HepG2 (cell line): ENCODE results near the gene OR5K1.

Experiments
- ATF4 ChIP-seq, 2 experiments: fragments of 450-650 bp in 1 of 2; sonication (generic) in 1 of 2; formaldehyde crosslinking; IDR thresholded peaks; 2 replicates each; pipeline versions ENCODE4 v1.5.0 to v1.8.0; 2020 to 2022; ENCODE audit warnings: mild to moderate bottlenecking in 1 of 2, missing genetic modification reagents in 1 of 2
- CTCF ChIP-seq: sonication (generic); formaldehyde crosslinking; IDR thresholded peaks from 2 replicates; pipeline ENCODE4 v1.5.0; 2020; ENCODE audit warnings: mild to moderate bottlenecking, missing genetic modification reagents, moderate library complexity
- EZH2 ChIP-seq: conservative IDR thresholded peaks from 2 replicates; pipeline ENCODE4 v1.6.1; 2012; ENCODE audit warnings: mild to moderate bottlenecking, low read depth, low read length, moderate library complexity
- IRF9 ChIP-seq: sonication (generic); formaldehyde crosslinking; IDR thresholded peaks from 2 replicates; pipeline ENCODE4 v1.8.0; 2022; ENCODE audit warnings: missing genetic modification reagents, mild to moderate bottlenecking, borderline replicate concordance
- ZBTB33 ChIP-seq: sonication (generic); formaldehyde crosslinking; IDR thresholded peaks from 2 replicates; pipeline ENCODE4 v1.4.0; 2020; ENCODE audit warnings: missing genetic modification reagents

- no peak for TF ChIP-seq ATF4 (CRISPR knock-in tag; IDR thresholded peaks at IDR 0.05)
- TF ChIP-seq IRF9 (CRISPR knock-in tag), result no peak
- TF ChIP-seq CTCF (CRISPR knock-in tag), result no peak
- no peak for TF ChIP-seq EZH2
- TF ChIP-seq ZBTB33 (CRISPR knock-in tag), result no peak
These were observed 17.0 kb upstream of the OR5K1 start for GRCh38 chr3:98445949-98446406.
